Loucy (cell line): Measurements from ENCODE around the gene PRKCE.

ENCODE experiments used
- CTCF ChIP-seq: fragments of 200-600 bp; sonication (generic); conservative IDR thresholded peaks from 2 replicates; pipeline ENCODE4 v1.5.1; 2014; ENCODE audit warnings: mild to moderate bottlenecking, antibody characterized with exemption, low read length
- EZH2phosphoT487 ChIP-seq: fragments of 200-600 bp; IDR thresholded peaks from 2 replicates; pipeline ENCODE4 v1.6.1; 2018; ENCODE audit warnings: antibody characterized with exemption, mild to moderate bottlenecking, moderate library complexity, borderline replicate concordance

GRCh38 chr2:46227022-46227421 lies 575.5 kb downstream of the PRKCE start:
- no peak for TF ChIP-seq CTCF
- no peak for TF ChIP-seq EZH2phosphoT487
